DMS79 treated with DMSO at 0.1 percent for 48 hours (cell line): ENCODE measurements around the gene MDM4.
A peak's percentile ranks its signal among the peaks of the same experiment; 100 is the strongest.

Experiments used
- DNase-seq: peaks from one replicate; lab custom pipeline; 2025; lab: John Stamatoyannopoulos, UW

Gene MDM4

DNA sequence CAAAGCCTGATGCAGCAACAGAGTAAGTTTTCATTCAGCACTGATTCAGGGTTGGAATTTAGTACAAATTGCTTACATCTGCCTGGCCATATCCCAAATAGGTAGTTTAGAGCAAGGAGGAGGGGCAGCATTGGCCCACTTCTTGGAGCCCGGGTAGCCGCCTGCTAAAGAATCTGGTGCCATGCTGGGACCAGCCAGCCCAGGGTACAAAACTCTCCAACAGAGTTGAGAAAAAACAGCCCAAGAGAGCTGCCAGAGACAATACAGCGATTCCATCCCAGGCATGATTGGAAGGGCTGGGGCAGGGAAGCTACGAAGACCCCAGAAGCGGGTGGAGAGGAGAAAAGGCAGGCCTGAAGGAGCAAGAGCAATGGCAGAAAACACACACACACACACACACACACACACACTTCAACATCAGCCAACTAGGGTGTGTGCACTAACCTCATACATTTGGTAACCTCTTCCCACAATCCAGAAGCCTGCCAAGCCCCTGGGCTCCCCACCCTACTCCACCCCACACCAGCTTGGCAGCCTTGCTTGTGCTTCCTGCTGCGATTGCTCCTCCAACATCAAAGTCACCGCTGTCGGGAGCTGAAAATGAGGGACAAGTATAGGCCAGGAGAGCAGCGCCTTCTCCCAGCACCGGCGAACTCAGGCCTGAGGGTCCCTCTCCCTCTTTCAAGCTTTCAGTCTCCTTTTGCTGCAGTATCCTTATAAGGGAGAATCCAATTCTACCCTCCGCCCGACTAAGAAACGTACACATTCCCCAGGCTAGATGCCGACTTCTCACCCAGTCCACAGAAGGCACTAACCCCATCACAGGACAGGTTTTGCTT, 22.8 kb upstream of the MDM4 start:
- peak; percentile 86 for DNase-seq

DNA sequence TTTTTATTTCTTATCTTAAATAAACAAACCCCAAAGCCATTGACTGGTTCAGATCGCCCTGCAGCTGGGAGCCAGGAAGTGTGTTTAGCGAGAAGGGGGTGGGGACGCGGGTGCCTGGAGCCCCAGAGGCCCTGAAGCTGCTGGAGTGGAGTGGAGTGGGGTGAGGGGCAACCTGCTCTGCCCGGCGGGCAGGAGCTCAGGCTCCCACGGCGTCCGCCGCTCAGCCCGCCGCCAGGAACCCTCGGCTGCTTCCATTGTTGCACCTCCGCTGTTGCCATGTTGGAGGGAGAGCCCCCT, 22.3 kb upstream of the MDM4 start:
- peak; percentile 86 for DNase-seq

DNA sequence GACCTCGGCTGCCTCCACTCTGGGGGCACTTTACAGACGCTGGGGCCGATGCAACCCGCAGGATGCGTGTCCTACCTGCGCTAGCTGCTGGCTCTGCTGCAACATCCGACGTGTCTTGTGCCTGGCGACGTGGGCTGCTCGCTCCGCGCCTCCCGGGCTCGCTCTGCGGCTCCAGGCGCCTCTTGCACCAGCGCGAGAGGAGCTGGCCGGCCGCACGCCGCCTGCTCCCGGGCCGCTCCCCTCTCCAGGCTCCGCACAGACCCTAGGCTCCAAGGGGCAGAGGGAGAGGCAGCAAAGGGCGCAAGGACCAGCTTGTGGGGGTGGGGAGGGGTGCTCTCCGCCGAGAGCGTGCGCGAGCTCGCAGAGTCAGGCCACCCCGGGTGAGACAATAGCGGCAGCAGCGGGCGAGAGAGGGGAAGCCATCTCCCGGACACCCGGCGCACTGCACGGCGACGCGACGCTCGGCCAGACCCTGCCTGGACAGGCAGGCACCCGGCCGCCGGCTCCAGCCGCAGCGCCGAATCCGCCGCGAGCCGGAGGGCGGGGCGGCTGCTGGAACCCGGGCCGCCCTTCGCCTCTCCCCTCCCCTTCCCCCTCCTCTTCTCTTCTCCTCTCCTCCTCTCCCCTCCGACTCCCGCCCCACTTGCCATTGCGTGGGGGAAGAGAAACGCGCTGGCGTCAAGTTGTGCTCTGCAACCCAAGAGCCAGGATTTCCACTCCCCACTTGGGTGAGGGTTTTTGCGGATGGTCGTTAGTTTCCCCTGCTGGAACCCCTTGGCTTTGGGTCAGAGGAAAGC, 21.7 kb upstream of the MDM4 start, which contains the start of gene PIK3C2B:
TSS of gene PIK3C2B (minus strand) at position 525 of the 797 bp plus-strand sequence. CDS start 25,003 bp downstream, outside the sequence.
- peak; percentile 66 for DNase-seq

DNA sequence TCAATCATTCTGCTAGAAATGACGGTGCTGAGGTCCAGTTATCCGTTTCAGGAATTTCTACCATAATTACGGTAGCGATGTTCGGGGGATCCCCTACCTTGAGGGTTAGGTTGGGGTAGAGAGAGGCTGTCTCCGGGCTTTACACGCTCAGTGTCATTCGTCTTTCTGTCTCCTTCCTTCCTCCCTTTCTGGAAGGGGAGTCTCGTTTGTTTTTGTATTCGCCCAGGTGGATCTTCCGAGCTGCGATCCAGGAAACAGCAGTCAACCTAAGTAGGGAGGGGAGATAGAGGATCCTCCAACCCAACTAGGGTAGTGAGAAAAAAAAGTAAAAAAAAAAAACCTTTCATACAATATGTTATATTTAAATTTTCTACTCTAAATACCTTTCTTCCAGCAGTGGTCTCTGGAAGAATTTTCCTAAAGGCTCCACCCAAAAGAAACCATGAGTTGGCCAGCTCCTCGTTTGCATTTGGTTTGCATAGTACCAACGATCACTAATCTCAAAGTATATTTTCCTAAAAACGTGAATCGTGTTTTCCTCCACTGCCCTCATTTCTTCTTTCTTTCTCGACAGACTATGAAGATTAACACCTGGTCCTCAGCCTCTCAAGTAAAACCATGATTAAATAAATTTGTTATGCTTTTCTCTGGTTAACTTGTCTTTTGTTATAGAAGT, 21.0 kb upstream of the MDM4 start:
- no peak for DNase-seq

- no peak for DNase-seq
Measured at GRCh38 chr1:204495777-204496176, 20.4 kb upstream of the MDM4 start.

- DNase-seq: no peak
Measured at GRCh38 chr1:204498981-204499380, 17.2 kb upstream of the MDM4 start.

- no peak for DNase-seq
Measured at GRCh38 chr1:204499511-204500468, 16.4 kb upstream of the MDM4 start.

DNA sequence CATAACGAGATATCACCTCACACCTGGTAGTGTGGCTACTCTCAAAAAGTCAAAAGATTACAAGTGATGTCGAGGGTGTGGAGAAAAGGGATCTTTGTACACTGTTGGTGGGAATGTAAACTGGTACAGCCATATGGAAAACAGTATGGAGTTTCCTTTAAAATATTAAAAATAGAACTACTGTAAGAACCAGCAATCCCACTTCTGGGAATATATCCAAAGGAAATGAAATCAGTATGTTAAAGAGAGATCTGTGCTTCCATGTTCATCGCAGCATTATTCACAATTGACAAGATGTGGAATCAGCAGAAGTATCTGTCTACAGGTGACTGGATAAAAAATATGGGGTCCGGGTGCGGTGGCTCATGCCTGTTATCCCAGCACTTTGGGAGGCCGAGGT, 14.0 kb upstream of the MDM4 start:
- no peak for DNase-seq

DNA sequence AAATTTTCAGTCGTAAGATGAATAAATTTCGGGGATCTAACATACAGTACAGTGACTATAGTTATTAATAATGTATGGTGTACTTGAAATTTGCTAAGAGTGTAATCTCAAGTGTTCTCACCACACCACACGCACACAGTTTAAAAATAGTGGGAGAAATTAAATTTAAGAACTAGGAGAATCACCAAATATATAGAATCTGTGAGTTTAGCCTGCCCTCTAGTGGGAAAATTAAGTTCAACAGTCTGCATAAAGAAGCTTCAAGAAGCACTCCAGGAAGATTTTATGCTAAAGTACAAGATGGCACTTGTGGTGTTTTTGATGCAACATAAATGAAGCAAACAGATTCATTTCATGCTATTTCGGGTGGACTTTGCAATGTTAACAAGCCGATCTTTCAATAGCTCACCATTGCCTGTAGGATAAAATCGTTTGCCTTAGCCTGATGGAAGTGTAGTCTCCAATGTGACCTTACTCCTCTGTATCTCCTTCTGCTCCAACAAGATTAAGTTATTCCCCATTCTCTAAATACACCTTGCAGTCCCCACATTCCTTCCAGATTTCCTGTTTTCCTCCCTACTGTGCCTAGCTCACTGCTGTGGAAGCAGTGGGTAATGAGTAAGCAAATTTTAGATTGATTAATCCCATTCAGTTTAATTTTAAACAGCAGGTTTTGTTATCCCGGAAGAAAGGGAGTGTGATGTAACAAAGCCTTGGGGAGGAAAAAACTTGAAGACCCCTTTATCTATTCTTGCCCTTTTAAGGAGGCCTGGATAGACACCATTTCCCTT, 12.9 kb upstream of the MDM4 start:
- DNase-seq: peak; percentile 91

DNA sequence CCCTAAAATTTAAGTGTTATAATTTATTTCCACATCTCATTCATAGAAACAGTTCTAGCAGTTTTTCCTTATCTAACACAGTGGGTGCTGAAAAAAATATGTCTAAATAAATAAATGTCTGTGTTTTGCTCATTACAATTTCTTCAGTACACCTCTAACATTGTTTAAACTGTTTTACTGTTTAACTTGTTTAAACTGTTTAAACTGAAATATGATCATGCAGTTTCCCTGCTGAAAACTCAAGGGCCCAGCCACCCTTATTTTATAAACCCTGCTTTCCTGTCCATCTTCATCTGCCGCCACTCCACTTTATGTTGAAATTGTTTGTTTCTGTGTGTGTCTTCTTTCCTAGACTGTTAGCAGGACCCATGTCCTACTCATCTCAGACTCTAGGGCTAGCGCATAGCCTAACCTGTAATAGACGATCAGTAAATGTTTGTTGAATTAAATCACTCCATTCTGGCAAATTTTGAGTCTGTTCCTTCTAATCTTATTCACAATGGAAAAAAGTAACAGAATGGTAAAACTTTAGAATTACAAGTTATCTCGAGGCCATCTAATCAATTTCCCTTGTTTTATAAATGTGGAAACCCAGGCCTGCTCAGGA, 12.2 kb upstream of the MDM4 start:
- no peak for DNase-seq

DNA sequence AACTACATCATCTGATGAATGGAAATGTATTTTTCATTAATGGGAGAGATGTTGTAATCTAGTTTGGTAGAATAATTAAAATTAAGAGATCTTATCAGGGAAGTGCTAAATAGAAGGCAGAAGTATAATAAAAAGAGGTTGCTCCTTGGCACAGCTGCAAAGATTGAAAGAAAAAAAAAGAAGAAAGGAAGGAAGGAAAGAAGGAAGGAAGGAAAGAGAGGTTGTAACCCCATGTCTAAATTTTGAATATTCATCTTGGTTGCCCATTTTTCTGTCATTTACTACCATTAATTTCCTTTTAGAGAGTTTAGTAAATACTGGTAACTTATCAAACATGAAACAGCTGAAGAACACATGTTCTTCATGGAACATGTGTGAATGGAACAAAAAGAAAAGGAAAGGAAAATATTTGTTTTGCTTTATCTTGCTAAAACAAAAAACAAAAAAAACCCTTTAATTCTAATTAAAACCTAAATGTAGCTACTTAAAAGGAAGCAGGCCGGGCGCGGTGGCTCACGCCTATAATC, 10.5 kb upstream of the MDM4 start:
- DNase-seq: no peak

DNA sequence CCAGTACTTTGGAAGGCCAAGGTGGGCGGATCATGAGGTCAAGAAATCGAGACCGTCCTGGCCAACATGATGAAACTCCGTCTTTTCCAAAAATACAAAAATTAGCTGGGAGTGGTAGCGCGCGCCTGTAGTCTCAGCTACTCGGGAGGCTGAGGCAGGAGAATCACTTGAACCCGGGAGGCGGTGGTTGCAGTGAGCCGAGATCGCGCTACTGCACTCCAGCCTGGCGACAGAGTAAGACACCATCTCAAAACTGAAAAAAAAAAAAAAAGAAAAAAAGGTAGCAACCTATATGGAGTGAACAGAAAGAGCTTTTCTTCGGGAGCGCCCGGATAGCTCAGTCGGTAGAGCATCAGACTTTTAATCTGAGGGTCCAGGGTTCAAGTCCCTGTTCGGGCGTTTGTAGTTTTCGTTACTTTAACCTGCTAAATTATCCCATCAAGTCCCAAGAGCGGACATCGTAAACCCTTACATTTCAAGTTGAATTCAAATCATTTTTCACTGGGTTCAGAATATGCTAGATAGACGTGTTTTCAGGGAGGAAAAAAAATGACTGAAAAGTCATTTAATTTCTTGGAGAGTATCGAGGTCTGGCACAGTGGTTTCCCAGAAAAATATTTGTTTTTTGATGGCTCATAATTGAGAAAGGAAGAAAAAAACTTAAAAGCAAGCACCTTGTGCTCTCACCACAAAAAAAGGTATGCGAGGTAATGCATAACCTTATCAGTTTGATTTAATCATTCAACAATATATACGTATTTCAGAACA, 9.8 kb upstream of the MDM4 start:
- DNase-seq: peak; percentile 83

DNA sequence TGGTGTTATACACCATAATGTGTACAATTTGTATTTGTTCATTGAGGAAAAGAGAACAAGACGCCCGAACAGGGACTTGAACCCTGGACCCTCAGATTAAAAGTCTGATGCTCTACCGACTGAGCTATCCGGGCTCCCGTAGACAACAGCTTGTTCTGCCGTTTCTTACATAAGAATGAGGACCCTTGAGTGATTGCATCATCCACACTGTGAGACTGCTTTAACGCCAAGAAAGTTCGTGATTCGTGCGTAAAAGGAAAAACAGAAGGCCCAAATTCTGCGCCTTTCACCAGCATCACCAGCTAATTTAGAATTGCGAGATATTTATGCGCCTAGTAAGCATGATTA, 9.3 kb upstream of the MDM4 start:
- DNase-seq: peak; percentile 89

GRCh38 chr1:204507317-204508105, 8.7 kb upstream of the MDM4 start:
- peak; percentile 64 for DNase-seq

- no peak for DNase-seq
Measured at GRCh38 chr1:204509186-204509635, 7.0 kb upstream of the MDM4 start.

DNA sequence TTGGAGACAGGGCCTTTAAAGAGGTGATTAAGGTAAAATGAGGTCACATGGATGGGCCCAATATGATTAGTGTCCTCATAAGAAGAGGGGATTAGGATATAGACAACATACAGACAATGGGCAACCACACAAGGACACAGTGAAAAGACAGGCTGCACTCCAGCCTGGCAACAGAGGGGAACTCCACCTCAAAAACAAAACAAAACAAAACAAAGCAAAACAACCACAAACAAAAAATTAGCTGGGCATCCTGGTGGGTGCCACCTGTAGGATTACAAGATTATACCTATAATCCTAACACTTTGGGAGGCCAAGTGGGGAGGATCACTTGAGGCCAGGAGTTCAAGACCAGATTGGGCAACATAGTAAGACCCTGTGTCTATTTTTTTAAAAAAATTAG, 4.8 kb upstream of the MDM4 start:
- no peak for DNase-seq

GRCh38 chr1:204513117-204513716, 3.0 kb upstream of the MDM4 start:
- no peak for DNase-seq

DNA sequence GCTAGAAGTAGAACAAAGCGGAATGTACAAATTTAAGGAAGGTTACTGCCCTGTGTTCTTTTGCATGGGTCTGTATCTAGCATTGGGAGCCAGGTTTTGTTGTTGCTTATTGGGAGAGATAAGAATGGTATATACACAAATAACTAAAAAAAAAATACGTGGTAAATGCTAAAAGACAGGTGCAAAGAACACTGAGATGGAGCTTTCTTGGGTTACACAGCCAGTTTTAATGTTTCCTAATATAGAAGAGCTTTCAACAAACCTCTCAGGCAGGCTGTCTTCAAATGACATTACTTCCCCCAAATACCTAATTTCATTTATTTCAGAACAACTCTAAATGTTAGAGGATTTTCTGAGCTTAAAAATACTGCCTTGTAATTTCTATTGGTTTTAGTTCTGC, 1.4 kb upstream of the MDM4 start:
- DNase-seq: no peak
